ENCODE data around the gene PKNOX2. TPM values are rescaled to one million over a fixed set of nuclear protein-coding genes. Genes with fewer than 3 reads are reported as not detected.

Gene PKNOX2
- total RNA-seq, 1 donor, result 0.86 TPM

GRCh38 chr11:125157953-125158680, 6.4 kb upstream of the PKNOX2 start:
- no peak for TF ChIP-seq CTCF (IDR thresholded peaks at IDR 0.05; ENCODE audit: insufficient read depth, low read depth, low read length)
- no peak for DNase-seq (ENCODE audit: low read depth)
- H3K4me3 ChIP-seq (ENCODE audit: low read depth, low read length), result no peak overlapping the region

DNA sequence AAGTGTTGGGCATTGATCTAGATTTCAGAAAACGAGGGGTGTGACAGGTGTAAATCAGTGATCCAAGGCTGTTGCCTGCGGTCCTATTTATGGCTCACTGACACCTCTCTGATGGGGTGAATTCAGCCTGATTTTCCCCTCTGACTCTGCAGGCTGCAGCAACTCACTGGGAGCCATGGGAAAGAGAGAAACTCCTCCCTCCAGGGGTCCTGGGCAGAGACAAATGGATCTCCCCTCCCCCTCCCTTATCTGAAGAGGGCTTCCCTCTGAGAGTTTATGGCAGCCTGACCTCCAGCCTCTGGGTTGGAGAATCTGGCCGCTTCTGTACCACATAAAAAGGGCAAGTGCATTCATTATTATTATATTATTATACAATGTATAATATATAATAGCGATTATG, 1.8 kb upstream of the PKNOX2 start:
- H3K4me3 ChIP-seq (ENCODE audit: low read depth, low read length), result no peak overlapping the region
- DNase-seq (ENCODE audit: low read depth), result no peak
- TF ChIP-seq CTCF (IDR thresholded peaks at IDR 0.05; ENCODE audit: insufficient read depth, low read depth, low read length), result no peak

DNA sequence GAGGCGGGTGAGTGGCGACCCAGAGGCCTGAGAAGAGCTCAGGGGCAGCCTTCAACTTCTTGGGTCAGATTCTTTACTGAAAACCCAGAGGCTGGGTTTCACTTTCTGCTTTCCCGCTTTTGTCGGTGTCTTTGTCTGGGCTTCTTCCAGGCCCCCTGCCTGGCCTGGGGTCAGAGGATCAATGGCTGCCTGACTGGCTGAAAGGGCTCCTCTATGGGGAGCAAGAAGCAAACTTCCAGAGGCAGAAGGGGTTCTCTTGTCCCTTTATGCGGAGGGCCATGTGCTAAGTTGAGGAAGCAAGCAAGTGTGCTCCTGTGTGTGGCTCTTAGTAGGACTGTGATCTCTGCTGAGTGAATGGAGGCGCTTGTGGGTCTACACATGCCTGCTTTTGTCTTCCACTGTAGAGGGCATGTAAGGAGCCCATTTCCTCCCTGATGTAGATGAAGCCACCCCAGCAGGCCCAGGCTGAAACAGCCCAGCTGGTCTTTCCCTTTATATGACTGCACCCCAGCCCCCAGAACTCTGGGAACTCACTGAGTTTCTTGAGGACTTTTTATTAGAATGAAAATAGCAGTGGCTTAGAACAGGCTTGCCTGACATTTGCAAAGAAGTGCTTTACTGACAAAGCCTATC, 1.0 kb upstream of the PKNOX2 start:
- no peak for TF ChIP-seq CTCF (IDR thresholded peaks at IDR 0.05; ENCODE audit: insufficient read depth, low read depth, low read length)
- DNase-seq (ENCODE audit: low read depth), result no peak
- no peak overlapping the region for H3K4me3 ChIP-seq (ENCODE audit: low read depth, low read length)

- no peak for TF ChIP-seq CTCF (IDR thresholded peaks at IDR 0.05; ENCODE audit: insufficient read depth, low read depth, low read length)
- DNase-seq (ENCODE audit: low read depth), result no peak
- peak overlapping the region; percentile 25 for H3K4me3 ChIP-seq (ENCODE audit: low read depth, low read length)
These were observed 495 bp upstream of the PKNOX2 start for GRCh38 chr11:125164091-125164421.

DNA sequence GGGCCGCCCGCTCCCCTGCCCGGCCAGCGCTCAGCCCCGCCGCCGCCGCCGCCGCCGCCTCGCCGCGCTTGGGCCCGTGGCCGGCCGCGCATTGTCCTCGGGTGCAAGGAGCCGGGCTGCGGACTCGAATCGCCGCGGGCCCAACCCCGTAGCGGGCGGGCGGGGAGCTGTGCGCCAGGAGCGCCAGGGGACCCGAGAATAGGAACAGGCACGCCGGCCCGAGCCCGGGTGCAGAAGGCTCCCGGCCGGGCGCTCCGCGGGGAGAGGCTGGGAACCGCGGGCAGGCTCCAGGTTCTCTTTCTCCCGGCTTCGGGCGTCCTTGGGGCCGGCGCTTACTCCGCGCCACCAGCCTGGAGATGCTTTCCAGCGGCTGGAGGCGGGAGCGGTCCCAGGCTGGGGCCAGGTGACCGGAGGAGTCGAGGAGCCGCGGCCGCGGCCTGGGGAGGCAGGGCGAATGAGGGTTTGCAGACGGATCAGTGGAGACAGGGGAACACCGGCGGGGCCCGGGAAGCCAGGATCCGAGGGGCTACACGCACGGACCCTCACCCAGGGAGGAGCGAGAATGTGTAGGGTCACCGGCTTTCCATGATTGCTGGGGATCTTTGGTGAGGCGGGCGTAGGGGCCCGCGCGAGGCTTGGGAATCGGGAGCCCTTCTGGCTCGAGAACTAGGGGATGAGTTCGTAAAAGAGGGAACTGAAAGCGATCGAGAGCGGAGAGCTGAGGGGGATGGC, 726 bp downstream of the PKNOX2 start:
- H3K4me3 ChIP-seq (ENCODE audit: low read depth, low read length), result peak overlapping the region; percentile 65
- DNase-seq (ENCODE audit: low read depth), result peak; percentile 35

More for the DNA sequence above, 726 bp downstream of the PKNOX2 start:
- TF ChIP-seq CTCF (IDR thresholded peaks at IDR 0.05; ENCODE audit: insufficient read depth, low read depth, low read length), result no peak

Measured in fibroblast of villous mesenchyme (primary cell).